Kidney epithelial cell (primary cell): Measurements from ENCODE around the gene SESN2. TPM values are rescaled to one million over a fixed set of nuclear protein-coding genes. Genes with fewer than 3 reads are reported as not detected.

Experiments
- DNase-seq: peaks from one replicate; pipeline ENCODE4 v3.0.0-alpha.2; 2010; ENCODE audit warnings: low read depth
- H3K27me3 ChIP-seq: 2 replicates; pipeline ENCODE4 v1.6.0; 2011; ENCODE audit warnings: low read length; ENCODE audit not compliant: control insufficient read depth, insufficient read depth
- H3K36me3 ChIP-seq: 2 replicates; pipeline ENCODE4 v1.5.1; 2011; ENCODE audit warnings: low read length; ENCODE audit not compliant: control insufficient read depth, insufficient read depth
- H3K4me3 ChIP-seq: 2 replicates; pipeline ENCODE4 v1.5.1; 2011; ENCODE audit warnings: low read depth, mild to moderate bottlenecking, control low read depth, low read length
- total RNA-seq: library from RNA; depleted of rRNA; stranded (reverse); fragments of >200 nt; gene quantifications from 2 replicates; pipeline ENCODE4 v1.2.3, GENCODE V29; 2015
- TF ChIP-seq, protein P1 (sequence below): IDR thresholded peaks from 2 replicates; pipeline ENCODE4 v1.5.1; 2011; ENCODE audit warnings: mild to moderate bottlenecking, moderate library complexity, low read length, control low read depth, inconsistent platforms; ENCODE audit not compliant: insufficient read depth, poor library complexity, severe bottlenecking

The SESN2 gene
- total RNA-seq, 1 donor from 2014 or later = 121 TPM

DNA sequence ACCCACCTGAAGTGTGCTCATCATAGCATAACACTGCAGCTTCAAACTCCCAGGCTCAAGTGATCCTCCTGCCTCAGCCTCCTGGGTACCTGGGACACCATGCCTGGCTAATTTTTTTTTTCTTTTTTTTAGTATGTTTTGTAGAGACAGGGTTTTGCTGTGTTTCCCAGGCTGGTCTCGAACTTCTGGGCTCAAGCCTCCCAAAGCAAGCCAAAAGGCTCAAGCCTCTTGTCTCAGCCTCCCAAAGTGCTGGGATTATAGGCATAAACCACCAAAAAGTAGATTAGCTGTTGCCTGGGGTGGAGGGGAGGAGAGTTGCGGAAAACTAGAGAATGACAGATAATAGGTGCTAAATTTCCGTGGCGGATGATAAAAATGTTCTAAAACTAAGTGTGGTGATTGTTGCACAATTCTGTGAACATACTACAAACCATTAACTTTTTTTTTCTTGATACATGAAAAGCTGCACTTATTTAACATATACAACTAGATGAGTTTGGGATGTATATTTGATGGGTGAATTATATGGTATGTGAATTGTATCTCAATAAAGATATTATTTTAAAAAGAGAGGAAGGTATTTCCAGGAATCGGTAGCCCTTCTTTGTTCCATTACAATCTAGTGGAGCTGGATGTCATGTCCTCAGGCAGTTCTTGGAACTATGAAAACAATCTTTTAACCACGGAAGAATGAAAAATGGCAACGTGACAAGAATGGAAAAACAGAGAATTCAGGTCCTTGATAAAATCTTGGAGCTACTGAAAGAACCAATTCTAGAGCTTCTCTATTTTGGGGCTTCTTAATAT lies 42.3 kb downstream of the SESN2 start:
- Histone ChIP-seq H3K4me3 (no peak overlapping the region), H3K36me3 (no peaks in the 10 kb centered on the region)
- no peak for DNase-seq

DNA sequence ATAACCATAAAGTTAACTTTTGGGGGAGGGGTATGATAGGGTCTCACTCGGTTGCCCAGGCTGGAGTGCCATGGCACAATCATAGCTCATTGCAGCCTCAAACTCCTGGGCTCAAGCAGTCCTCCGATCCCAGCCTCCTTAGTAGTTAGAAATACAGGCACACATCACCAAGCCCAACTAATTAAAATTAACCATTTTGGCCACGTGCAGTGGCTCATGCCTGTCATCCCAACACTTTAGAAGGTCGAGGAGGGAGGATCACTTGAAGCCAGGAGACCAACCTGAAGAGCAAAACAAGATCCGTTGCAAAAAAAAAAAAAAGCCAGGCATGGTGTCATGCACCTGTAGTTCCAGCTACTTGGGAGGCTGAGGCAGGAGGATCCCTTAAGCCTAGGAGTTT lies 42.9 kb downstream of the SESN2 start:
- Histone ChIP-seq H3K36me3 (no peaks in the 10 kb centered on the region), H3K27me3 (no peaks in the 10 kb centered on the region), H3K4me3 (no peak overlapping the region)
- TF ChIP-seq, protein P1, sequence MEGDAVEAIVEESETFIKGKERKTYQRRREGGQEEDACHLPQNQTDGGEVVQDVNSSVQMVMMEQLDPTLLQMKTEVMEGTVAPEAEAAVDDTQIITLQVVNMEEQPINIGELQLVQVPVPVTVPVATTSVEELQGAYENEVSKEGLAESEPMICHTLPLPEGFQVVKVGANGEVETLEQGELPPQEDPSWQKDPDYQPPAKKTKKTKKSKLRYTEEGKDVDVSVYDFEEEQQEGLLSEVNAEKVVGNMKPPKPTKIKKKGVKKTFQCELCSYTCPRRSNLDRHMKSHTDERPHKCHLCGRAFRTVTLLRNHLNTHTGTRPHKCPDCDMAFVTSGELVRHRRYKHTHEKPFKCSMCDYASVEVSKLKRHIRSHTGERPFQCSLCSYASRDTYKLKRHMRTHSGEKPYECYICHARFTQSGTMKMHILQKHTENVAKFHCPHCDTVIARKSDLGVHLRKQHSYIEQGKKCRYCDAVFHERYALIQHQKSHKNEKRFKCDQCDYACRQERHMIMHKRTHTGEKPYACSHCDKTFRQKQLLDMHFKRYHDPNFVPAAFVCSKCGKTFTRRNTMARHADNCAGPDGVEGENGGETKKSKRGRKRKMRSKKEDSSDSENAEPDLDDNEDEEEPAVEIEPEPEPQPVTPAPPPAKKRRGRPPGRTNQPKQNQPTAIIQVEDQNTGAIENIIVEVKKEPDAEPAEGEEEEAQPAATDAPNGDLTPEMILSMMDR = no peak
- no peak for DNase-seq

More for the DNA sequence above, 42.3 kb downstream of the SESN2 start:
- TF ChIP-seq, protein P1 = no peak
- no peaks in the 10 kb centered on the region for H3K27me3 ChIP-seq

DNA sequence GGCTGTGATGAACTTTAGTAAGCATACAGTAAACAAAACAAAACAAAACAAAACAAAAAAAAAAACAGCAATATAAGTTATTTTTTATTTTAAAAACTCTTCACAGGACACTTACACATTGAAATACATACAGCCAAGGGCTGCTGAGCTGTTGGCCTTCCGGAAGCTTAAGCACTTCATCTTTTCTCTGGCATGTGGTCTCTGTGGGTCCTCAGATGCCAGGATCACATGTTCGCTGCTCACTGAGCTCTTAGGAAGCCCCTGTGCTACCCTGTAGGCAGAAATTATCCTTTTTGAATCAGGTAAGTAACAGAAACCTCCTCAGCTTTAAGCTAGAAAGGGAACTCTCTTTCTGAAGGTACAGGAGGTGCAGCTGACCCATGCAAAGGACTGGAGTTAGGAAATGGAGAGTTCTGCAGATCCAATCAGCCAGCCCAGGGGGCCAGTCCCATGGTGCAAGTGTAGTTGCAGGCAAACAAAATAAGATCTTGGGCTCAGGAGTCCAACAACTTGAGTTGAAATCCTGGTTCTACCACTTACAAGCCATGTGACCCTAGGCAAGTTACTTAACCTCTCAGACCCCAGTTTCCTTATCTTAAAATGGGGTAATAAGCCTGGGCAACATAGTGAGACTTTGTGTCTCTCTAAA lies 47.1 kb downstream of the SESN2 start:
- TF ChIP-seq, protein P1 = no peak
- no peaks in the 10 kb centered on the region for H3K36me3 ChIP-seq
- no peak overlapping the region for H3K4me3 ChIP-seq
- no peaks in the 10 kb centered on the region for H3K27me3 ChIP-seq
- no peak for DNase-seq

DNA sequence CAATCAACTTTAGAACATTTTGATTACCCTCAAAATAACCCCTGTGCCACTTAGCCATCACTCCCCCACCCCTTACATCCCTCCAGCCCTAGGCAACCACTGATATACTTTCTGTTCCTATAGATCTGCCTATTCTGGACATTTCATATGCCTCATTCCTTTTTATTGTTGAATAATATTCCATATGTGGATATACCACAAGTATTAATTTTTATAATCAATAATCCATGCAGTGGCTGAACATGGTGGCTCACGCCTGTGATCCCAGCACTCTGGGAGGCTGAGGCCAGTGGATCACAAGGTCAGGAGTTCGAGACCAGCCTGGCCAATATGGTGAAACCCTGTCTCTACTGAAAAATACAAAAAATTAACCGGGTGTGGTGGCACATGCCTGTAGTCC lies 49.4 kb downstream of the SESN2 start:
- TF ChIP-seq, protein P1 = no peak
- no peak for DNase-seq

DNA sequence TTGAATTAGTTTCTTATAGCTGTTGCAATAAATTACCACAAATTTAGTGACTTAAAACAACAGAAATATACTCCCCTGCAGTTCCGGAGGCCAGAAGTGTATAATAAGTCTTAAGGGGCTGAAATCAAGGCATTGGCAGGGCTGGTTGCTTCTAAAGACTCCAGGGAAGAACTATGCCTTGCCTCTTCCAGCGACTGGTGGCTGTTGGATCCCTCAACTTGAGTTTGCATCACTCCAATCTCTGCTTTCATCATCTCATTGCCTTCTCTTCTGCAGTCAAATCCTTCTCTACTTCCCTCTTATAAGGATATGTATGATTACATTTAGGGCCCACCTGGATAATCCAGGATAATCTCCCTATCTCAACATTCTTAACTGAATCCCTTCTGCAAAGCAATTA lies 50.4 kb downstream of the SESN2 start:
- H3K27me3 ChIP-seq = no peaks in the 10 kb centered on the region
- no peak for DNase-seq
- H3K36me3 ChIP-seq = no peaks in the 10 kb centered on the region
- TF ChIP-seq, protein P1 = no peak
- H3K4me3 ChIP-seq = no peak overlapping the region

More for the DNA sequence above, 49.4 kb downstream of the SESN2 start:
- Histone ChIP-seq H3K36me3 (no peaks in the 10 kb centered on the region), H3K4me3 (no peak overlapping the region), H3K27me3 (no peaks in the 10 kb centered on the region)
